ENCODE results near the gene HCAR3.
"Not testable (repeated sequence)": the region's sequence is repeated elsewhere in the genome, so short reads cannot be mapped to it uniquely, and the experiment has no call there.

HCAR3 gene

GRCh38 chr12:122721057-122721545 lies 4.5 kb upstream of the HCAR3 start:
- DNase-seq (ENCODE audit: low read depth), result no peak

GRCh38 chr12:122715211-122715610 lies 1.4 kb downstream of the HCAR3 start:
- not testable (repeated sequence) for DNase-seq (ENCODE audit: low read depth)

- not testable (repeated sequence) for DNase-seq (ENCODE audit: low read depth)
These were observed 3.0 kb downstream of the HCAR3 start for GRCh38 chr12:122713491-122714188.

- not testable (repeated sequence) for DNase-seq (ENCODE audit: low read depth)
These were observed 5.3 kb downstream of the HCAR3 start for GRCh38 chr12:122711266-122711665.

GRCh38 chr12:122710341-122710740 lies 6.3 kb downstream of the HCAR3 start:
- DNase-seq (ENCODE audit: low read depth), result not testable (repeated sequence)

GRCh38 chr12:122709287-122709686 lies 7.3 kb downstream of the HCAR3 start:
- not testable (repeated sequence) for DNase-seq (ENCODE audit: low read depth)

GRCh38 chr12:122703841-122704240 lies 12.8 kb downstream of the HCAR3 start:
- DNase-seq (ENCODE audit: low read depth), result not testable (repeated sequence)

GRCh38 chr12:122702890-122703611 lies 13.6 kb downstream of the HCAR3 start, which contains the start of gene HCAR2:
Gene HCAR2 (minus strand): TSS chr12:122703357. CDS start chr12:122703283, 74 bp downstream.
- DNase-seq (ENCODE audit: low read depth), result not testable (repeated sequence)

- not testable (repeated sequence) for DNase-seq (ENCODE audit: low read depth)
These were observed 15.1 kb downstream of the HCAR3 start for GRCh38 chr12:122701481-122701880.

- DNase-seq (ENCODE audit: low read depth), result not testable (repeated sequence)
These were observed 16.4 kb downstream of the HCAR3 start for GRCh38 chr12:122700038-122700710.

GRCh38 chr12:122696922-122697321 lies 19.7 kb downstream of the HCAR3 start:
- DNase-seq (ENCODE audit: low read depth), result not testable (repeated sequence)

- DNase-seq (ENCODE audit: low read depth), result no peak
These were observed 25.0 kb downstream of the HCAR3 start for GRCh38 chr12:122691566-122691965.

GRCh38 chr12:122688291-122688690 lies 28.3 kb downstream of the HCAR3 start:
- no peak for DNase-seq (ENCODE audit: low read depth)

GRCh38 chr12:122687086-122687485 lies 29.5 kb downstream of the HCAR3 start:
- no peak for DNase-seq (ENCODE audit: low read depth)

GRCh38 chr12:122686538-122686937 lies 30.1 kb downstream of the HCAR3 start:
- no peak for DNase-seq (ENCODE audit: low read depth)

- DNase-seq (ENCODE audit: low read depth), result no peak
These were observed 32.3 kb downstream of the HCAR3 start for GRCh38 chr12:122684297-122684813.

GRCh38 chr12:122681814-122682213 lies 34.8 kb downstream of the HCAR3 start:
- DNase-seq (ENCODE audit: low read depth), result no peak

- DNase-seq (ENCODE audit: low read depth), result not testable (repeated sequence)
These were observed 35.6 kb downstream of the HCAR3 start for GRCh38 chr12:122680989-122681388.

GRCh38 chr12:122676781-122677180 lies 39.8 kb downstream of the HCAR3 start:
- not testable (repeated sequence) for DNase-seq (ENCODE audit: low read depth)

GRCh38 chr12:122676015-122676414 lies 40.6 kb downstream of the HCAR3 start:
- not testable (repeated sequence) for DNase-seq (ENCODE audit: low read depth)

GRCh38 chr12:122672515-122672914 lies 44.1 kb downstream of the HCAR3 start:
- DNase-seq (ENCODE audit: low read depth), result no peak

GRCh38 chr12:122669397-122670070 lies 47.1 kb downstream of the HCAR3 start:
- DNase-seq (ENCODE audit: low read depth), result no peak

All from activated T-cell treated with anti-CD3 and anti-CD28 coated beads for 48 hours (primary cell).